B cell (primary cell): ENCODE data around the gene CD1B. TPM values are rescaled to one million over a fixed set of nuclear protein-coding genes. Genes with fewer than 3 reads are reported as not detected.

ENCODE experiments used
- ATAC-seq: fragments of 200-7000 bp; cut with Tn5 transposase; one replicate; pipeline ENCODE4 v1.10.0; 2021; ENCODE audit warnings: low read depth, mild to moderate bottlenecking, moderate number of reproducible peaks, moderate library complexity
- CTCF ChIA-PET: fragments of 350-600 bp; sonication (Branson Sonifier 250); formaldehyde crosslinking; loops from one replicate; lab custom pipeline; 2021; ENCODE audit warnings: antibody characterized with exemption, inconsistent platforms; lab: Charles Lee
- POLR2A ChIA-PET: fragments of 350-600 bp; sonication (Branson Sonifier 250); formaldehyde crosslinking; loops from one replicate; lab custom pipeline; 2021; ENCODE audit warnings: antibody characterized with exemption; lab: Charles Lee
- DNase-seq: peaks from one replicate; pipeline ENCODE4 v3.0.0; 2013
- H2AFZ ChIP-seq: 2 replicates; pipeline ENCODE4 v1.6.1; 2012; ENCODE audit warnings: mild to moderate bottlenecking, low read depth, low read length; ENCODE audit not compliant: insufficient read depth, poor library complexity, severe bottlenecking
- H3K27ac ChIP-seq, 2 donors: 1 replicate in 1 of 2; 2 replicates in 1 of 2; pipeline ENCODE4 v1.5.1; 2012 to 2013; ENCODE audit warnings: low read length in 2 of 2, mild to moderate bottlenecking in 2 of 2, moderate library complexity in 1 of 2
- H3K27me3 ChIP-seq, 4 experiments: fragments of 200-600 bp in 1 of 4; sonication (generic) in 1 of 4; replicated peaks in 1 of 4; 1 replicate in 2 of 4; 2 replicates in 2 of 4; pipeline versions ENCODE4 v1.6.1 to v1.7.0; 2013 to 2016; ENCODE audit warnings: low read length in 3 of 4, mild to moderate bottlenecking in 2 of 4, mixed read lengths in 1 of 4, moderate library complexity in 1 of 4; ENCODE audit not compliant: insufficient read depth in 4 of 4, control insufficient read depth in 3 of 4; ENCODE audit errors: control extremely low read depth in 1 of 4
- H3K36me3 ChIP-seq, 2 experiments: replicated peaks in 1 of 2; 1 replicate in 1 of 2; 2 replicates in 1 of 2; pipeline versions ENCODE4 v1.6.1 to v1.7.1; 2013; ENCODE audit warnings: low read length in 1 of 2; ENCODE audit not compliant: insufficient read depth in 2 of 2, control insufficient read depth in 1 of 2; ENCODE audit errors: control extremely low read depth in 1 of 2, extremely low read depth in 1 of 2
- H3K4me1 ChIP-seq, 2 donors: fragments of 200-600 bp in 1 of 2; sonication (generic) in 1 of 2; 1 replicate in 1 of 2; 2 replicates in 1 of 2; pipeline versions ENCODE4 v1.5.1 to v1.6.1; 2013 to 2017; ENCODE audit warnings: low read length in 2 of 2; ENCODE audit not compliant: control insufficient read depth in 2 of 2, insufficient read depth in 2 of 2
- H3K4me2 ChIP-seq: replicated peaks from 2 replicates; pipeline ENCODE3; 2012; ENCODE audit warnings: mild to moderate bottlenecking, low read depth, low read length; ENCODE audit not compliant: poor library complexity, severe bottlenecking
- H3K4me3 ChIP-seq, 5 experiments: fragments of 200-600 bp in 1 of 5; sonication (generic) in 1 of 5; 1 replicate in 3 of 5; 2 replicates in 2 of 5; pipeline versions ENCODE4 v1.5.1 to v1.7.0; 2011 to 2016; ENCODE audit warnings: low read length in 4 of 5, mild to moderate bottlenecking in 4 of 5, low read depth in 2 of 5, control low read depth in 1 of 5, moderate library complexity in 1 of 5; ENCODE audit not compliant: insufficient read depth in 1 of 5; ENCODE audit errors: control extremely low read depth in 1 of 5, extremely low read depth in 1 of 5
- H3K79me2 ChIP-seq: fragments of 200-600 bp; sonication (generic); one replicate; pipeline ENCODE4 v1.6.0; 2016; ENCODE audit warnings: low read length; ENCODE audit not compliant: control insufficient read depth, insufficient read depth
- H3K9ac ChIP-seq: fragments of 200-600 bp; sonication (generic); 2 replicates; pipeline ENCODE4 v1.6.1; 2017; ENCODE audit warnings: mild to moderate bottlenecking, low read length, moderate library complexity
- H3K9me3 ChIP-seq, 3 donors: one replicate each; pipeline versions ENCODE4 v1.6.1 to v1.7.1; 2013; ENCODE audit warnings: low read length in 2 of 3; ENCODE audit not compliant: control insufficient read depth in 2 of 3, insufficient read depth in 1 of 3; ENCODE audit errors: control extremely low read depth in 1 of 3
- H4K20me1 ChIP-seq: 2 replicates; pipeline ENCODE4 v1.6.0; 2012; ENCODE audit warnings: mild to moderate bottlenecking, low read length; ENCODE audit not compliant: insufficient read depth, control insufficient read depth, poor library complexity, severe bottlenecking
- H3K27ac Mint-ChIP-seq: one replicate; pipeline ENCODE4 v1.8.0; 2021; ENCODE audit warnings: mixed read lengths
- H3K27me3 Mint-ChIP-seq: one replicate; pipeline ENCODE4 v1.8.0; 2021; ENCODE audit warnings: mixed read lengths
- H3K4me1 Mint-ChIP-seq: one replicate; pipeline ENCODE4 v1.8.0; 2021; ENCODE audit warnings: mixed read lengths
- H3K4me3 Mint-ChIP-seq: one replicate; pipeline ENCODE4 v1.8.0; 2021; ENCODE audit warnings: mixed read lengths
- H3K9me3 Mint-ChIP-seq: one replicate; pipeline ENCODE4 v1.8.0; 2022; ENCODE audit warnings: mixed read lengths; ENCODE audit not compliant: insufficient read depth
- EZH2 ChIP-seq: IDR thresholded peaks from 2 replicates; pipeline ENCODE4 v1.6.1; 2012; ENCODE audit warnings: borderline replicate concordance, low read depth, mild to moderate bottlenecking, moderate library complexity, low read length; ENCODE audit not compliant: insufficient read depth, poor library complexity, severe bottlenecking
- WGBS: methylation state at CpG from one replicate; pipeline ENCODE4 v1.1.5; 2013; ENCODE audit warnings: missing lambda C conversion rate; ENCODE audit not compliant: insufficient coverage; 5-methylcytosine and 5-hydroxymethylcytosine counted together
- intact Hi-C: fragments of 100-400 bp; cut with micrococcal nuclease; formaldehyde crosslinking; loops from one replicate; pipeline ENCODE4 v1.10.0; 2022
- polyA plus RNA-seq: library from polyadenylated mRNA; depleted of rRNA; stranded (reverse); fragments of >200 nt; gene quantifications from 2 replicates; pipeline ENCODE4 v1.2.3, GENCODE V29; 2012
- total RNA-seq, 2 donors: library from RNA; stranded (reverse); fragments of 120-200 nt in 1 of 2; gene quantifications; 1 replicate in 1 of 2; 2 replicates in 1 of 2; pipeline versions ENCODE4 v1.2.3 to v1.2.4, GENCODE V29; 2013 to 2022
- TF ChIP-seq, protein P1 (sequence below): fragments of 200-600 bp; IDR thresholded peaks from one replicate; pipeline ENCODE4 v1.8.0; 2022; ENCODE audit warnings: antibody characterized with exemption, mild to moderate bottlenecking

Gene CD1B
- total and polyA plus RNA-seq, 2 donors (not counting 1 experiment from before 2014, with no cell fraction given), result 0.09 TPM; not detected in 1

GRCh38 chr1:158330391-158331105 lies 783 bp downstream of the CD1B start:
- no peaks in the 10 kb centered on the region for H3K36me3 ChIP-seq
- no peaks in the 10 kb centered on the region for H3K27me3 Mint-ChIP-seq
- no peak overlapping the region for H3K4me3 Mint-ChIP-seq
- H3K4me3 ChIP-seq, result no peak overlapping the region
- no peak for DNase-seq
- no peak overlapping the region for H3K27ac Mint-ChIP-seq
- peaks cover 48 to 61% of the 10 kb centered on the region in 2 donors for H3K4me1 ChIP-seq
- TF ChIP-seq, protein P1, sequence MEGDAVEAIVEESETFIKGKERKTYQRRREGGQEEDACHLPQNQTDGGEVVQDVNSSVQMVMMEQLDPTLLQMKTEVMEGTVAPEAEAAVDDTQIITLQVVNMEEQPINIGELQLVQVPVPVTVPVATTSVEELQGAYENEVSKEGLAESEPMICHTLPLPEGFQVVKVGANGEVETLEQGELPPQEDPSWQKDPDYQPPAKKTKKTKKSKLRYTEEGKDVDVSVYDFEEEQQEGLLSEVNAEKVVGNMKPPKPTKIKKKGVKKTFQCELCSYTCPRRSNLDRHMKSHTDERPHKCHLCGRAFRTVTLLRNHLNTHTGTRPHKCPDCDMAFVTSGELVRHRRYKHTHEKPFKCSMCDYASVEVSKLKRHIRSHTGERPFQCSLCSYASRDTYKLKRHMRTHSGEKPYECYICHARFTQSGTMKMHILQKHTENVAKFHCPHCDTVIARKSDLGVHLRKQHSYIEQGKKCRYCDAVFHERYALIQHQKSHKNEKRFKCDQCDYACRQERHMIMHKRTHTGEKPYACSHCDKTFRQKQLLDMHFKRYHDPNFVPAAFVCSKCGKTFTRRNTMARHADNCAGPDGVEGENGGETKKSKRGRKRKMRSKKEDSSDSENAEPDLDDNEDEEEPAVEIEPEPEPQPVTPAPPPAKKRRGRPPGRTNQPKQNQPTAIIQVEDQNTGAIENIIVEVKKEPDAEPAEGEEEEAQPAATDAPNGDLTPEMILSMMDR, result no peak
- no peak for TF ChIP-seq EZH2
- peak overlapping the region; percentile 29 for H3K4me2 ChIP-seq
- H4K20me1 ChIP-seq, result no peaks in the 10 kb centered on the region
- POLR2A ChIA-PET, result interaction anchor here (1.1 to 1.4 kb wide), 2 partner anchors 44 to 127 kb away, joined by 3 to 6 read pairs; no protein-coding TSS in a partner anchor
- H3K4me1 Mint-ChIP-seq, result peaks cover 29% of the 10 kb centered on the region
- CTCF ChIA-PET, result interaction anchor here (0.6 to 14.2 kb wide), 45 partner anchors 9 to 741 kb away, joined by 3 to 280 read pairs (median 6); partner anchors contain the start of genes CD1C and CD1D
- 96% methylated on average over 10 of the region's 11 CpGs for WGBS
- intact Hi-C loops, result no loop called here
- H3K9me3 Mint-ChIP-seq, result no peaks in the 10 kb centered on the region
- no peaks in the 10 kb centered on the region for H3K79me2 ChIP-seq
- H3K9me3 ChIP-seq, result peaks cover 0 to 2% (median under 1%) of the 10 kb centered on the region in 3 donors
- H3K27me3 ChIP-seq, result no peaks in the 10 kb centered on the region
- no peak for ATAC-seq
- H3K27ac ChIP-seq, result no peak overlapping the region
- no peak overlapping the region for H3K9ac ChIP-seq
- peak overlapping the region; percentile 48 for H2AFZ ChIP-seq

- Histone ChIP-seq H4K20me1 (no peaks in the 10 kb centered on the region), H3K4me3 (no peak overlapping the region), H3K9ac (no peak overlapping the region), H2AFZ (peak overlapping the region; percentile 11), H3K36me3 (no peaks in the 10 kb centered on the region), H3K4me1 (peaks cover 43 to 55% of the 10 kb centered on the region in 2 donors), H3K27me3 (no peaks in the 10 kb centered on the region), H3K4me2 (peak overlapping the region; percentile 29), H3K27ac (no peak overlapping the region), H3K9me3 (peaks cover 0 to 2% (median 0%) of the 10 kb centered on the region in 3 donors), H3K79me2 (no peaks in the 10 kb centered on the region)
- no peak for TF ChIP-seq EZH2
- TF ChIP-seq, protein P1, result peak; percentile 42
- ChIA-PET POLR2A (interaction anchor here (1.1 to 1.4 kb wide), 2 partner anchors 44 to 126 kb away, joined by 3 to 6 read pairs; no protein-coding TSS in a partner anchor), CTCF (interaction anchor here (0.6 to 14.2 kb wide), 50 partner anchors 8 to 742 kb away, joined by 3 to 280 read pairs (median 5); partner anchors contain the start of genes CD1C and CD1D)
- peak; percentile 63 for DNase-seq
- no peaks in the 10 kb centered on the region for H3K27me3 Mint-ChIP-seq
- no peak overlapping the region for H3K4me3 Mint-ChIP-seq
- no CpG with 5 or more reads among the region's 3 CpGs for whole genome bisulfite sequencing
- no peaks in the 10 kb centered on the region for H3K9me3 Mint-ChIP-seq
- intact Hi-C loops, result loop anchor here (1.0 kb wide), 3 partner anchors 44 to 125 kb away; no protein-coding TSS in a partner anchor
- H3K27ac Mint-ChIP-seq, result no peak overlapping the region
- H3K4me1 Mint-ChIP-seq, result peaks cover 25% of the 10 kb centered on the region
- ATAC-seq, result no peak
Observed at GRCh38 chr1:158329733-158330132, 1.6 kb downstream of the CD1B start.
